HepG2 (cell line): ENCODE data around the gene MBNL3. TPM values are rescaled to one million over a fixed set of nuclear protein-coding genes. Genes with fewer than 3 reads are reported as not detected.

ENCODE experiments used
- ARID3A ChIP-seq: IDR thresholded peaks from 2 replicates; pipeline ENCODE4 v1.6.1; 2012; ENCODE audit warnings: low read depth, low read length, improper control_type of control experiment
- CEBPZ ChIP-seq: IDR thresholded peaks from 2 replicates; pipeline ENCODE4 v1.6.1; 2012; ENCODE audit warnings: low read length, improper control_type of control experiment
- CTCF ChIP-seq: sonication (generic); formaldehyde crosslinking; IDR thresholded peaks from 2 replicates; pipeline ENCODE4 v1.5.0; 2020; ENCODE audit warnings: mild to moderate bottlenecking, missing genetic modification reagents, moderate library complexity
- KDM4B ChIP-seq: sonication (generic); formaldehyde crosslinking; IDR thresholded peaks from 2 replicates; pipeline ENCODE4 v1.4.0; 2020; ENCODE audit warnings: missing genetic modification reagents
- NCOA2 ChIP-seq: sonication (generic); formaldehyde crosslinking; IDR thresholded peaks from 2 replicates; pipeline ENCODE4 v1.8.0; 2022; ENCODE audit warnings: inconsistent platforms
- NCOR1 ChIP-seq: fragments of 200-600 bp; sonication (generic); IDR thresholded peaks from 2 replicates; pipeline ENCODE4 v1.7.0; 2017; ENCODE audit warnings: antibody characterized with exemption, low read length, borderline replicate concordance
- PAXIP1 ChIP-seq: sonication (generic); formaldehyde crosslinking; conservative IDR thresholded peaks from 2 replicates; pipeline ENCODE4 v1.4.0; 2020; ENCODE audit warnings: mild to moderate bottlenecking, missing genetic modification reagents, moderate library complexity
- SYNCRIP ChIP-seq: fragments of 200-400 bp; formaldehyde crosslinking; IDR thresholded peaks from 2 replicates; pipeline ENCODE4 v1.6.1; 2018; ENCODE audit warnings: mild to moderate bottlenecking, low read depth, low read length; ENCODE audit not compliant: insufficient read depth
- ZNF318 ChIP-seq: sonication (generic); formaldehyde crosslinking; IDR thresholded peaks from 2 replicates; pipeline ENCODE4 v1.4.0; 2020; ENCODE audit warnings: mild to moderate bottlenecking, missing genetic modification reagents
- ZNF354B ChIP-seq: sonication (generic); formaldehyde crosslinking; IDR thresholded peaks from 2 replicates; pipeline ENCODE4 v1.8.0; 2022; ENCODE audit warnings: mild to moderate bottlenecking, missing genetic modification reagents
- polyA plus RNA-seq, 8 experiments: library from polyadenylated mRNA; depleted of rRNA in 3 of 8; stranded (reverse) in 7 of 8; unstranded in 1 of 8; fragments of >200 nt; fragmentation: Illumina TruSeq in 4 of 8; extraction: Trizol in 4 of 8; gene quantifications; 2 replicates each; pipeline versions ENCODE4 v1.2.1 to v1.2.3, GENCODE V29; 2011 to 2016; ENCODE audit warnings: low read depth in 4 of 8, missing spikeins in 1 of 8, mixed read lengths in 1 of 8; ENCODE audit not compliant: insufficient read depth in 1 of 8
- total RNA-seq, 5 experiments: library from RNA; depleted of rRNA; stranded (reverse); fragments of >200 nt; fragmentation: Illumina TruSeq; extraction: Trizol; gene quantifications; 2 replicates each; pipeline ENCODE4 v1.2.3, GENCODE V29; 2016; ENCODE audit warnings: low read depth in 1 of 5

The MBNL3 gene
- total and polyA plus RNA-seq, 2 of the 13 experiments (the other 11 are each of a cell fraction or from before 2014, with no cell fraction given) = 155 to 257 TPM

GRCh38 chrX:132505116-132505515 is 16.3 kb upstream of the MBNL3 start (continued):
- TF ChIP-seq NCOA2 = peak; percentile 74
- TF ChIP-seq ARID3A = 0 out of 2 replicates have a peak, but pooled peaks have one; percentile 25
- no peak; the same call in 1 of the 2 replicates for TF ChIP-seq NCOR1
- TF ChIP-seq KDM4B (CRISPR knock-in tag) = no peak
- TF ChIP-seq PAXIP1 = peak; percentile 18; the same call in 1 of the 2 replicates
- peak; percentile 43 for TF ChIP-seq CTCF
- no peak for TF ChIP-seq CEBPZ
- TF ChIP-seq ZNF354B (CRISPR knock-in tag) = no peak
- TF ChIP-seq SYNCRIP = no peak
- TF ChIP-seq ZNF318 = no peak
